Inferior parietal cortex (tissue), 1 donor: Measurements from ENCODE around the gene LMNA.
A peak's percentile ranks its signal among the peaks of the same experiment; 100 is the strongest.

Source experiments
- DNase-seq: peaks from one replicate; pipeline ENCODE4 v3.0.0-alpha.2; 2016; ENCODE audit errors: extremely low spot score

Gene LMNA

DNA sequence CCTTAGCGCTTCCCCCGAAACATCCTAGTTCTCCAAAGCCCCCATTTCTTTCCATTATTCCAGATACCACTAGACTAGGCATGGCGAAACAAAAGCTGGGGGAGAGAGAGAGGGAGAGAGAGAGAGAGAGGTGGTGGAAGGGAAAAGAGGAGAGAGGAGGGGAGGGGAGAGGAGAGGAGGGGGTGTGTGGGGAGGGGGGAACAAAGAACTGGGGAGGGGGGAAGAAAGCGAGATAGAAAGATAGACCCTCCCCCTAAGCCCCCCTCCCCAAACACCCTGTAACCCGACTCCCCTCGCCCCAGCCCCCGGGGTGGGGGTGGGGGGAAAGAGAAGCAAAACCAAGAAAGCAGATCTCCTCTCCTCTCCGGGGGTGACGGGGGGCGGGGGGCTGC is 32.6 kb upstream of the LMNA start:
- no peak for DNase-seq

GRCh38 chr1:156082309-156083091 is 32.0 kb upstream of the LMNA start, which contains the start of gene MEX3A:
MEX3A (minus strand) TSS chr1:156082465; CDS start chr1:156081998, 467 bp downstream.
- DNase-seq: peak; percentile 60

DNA sequence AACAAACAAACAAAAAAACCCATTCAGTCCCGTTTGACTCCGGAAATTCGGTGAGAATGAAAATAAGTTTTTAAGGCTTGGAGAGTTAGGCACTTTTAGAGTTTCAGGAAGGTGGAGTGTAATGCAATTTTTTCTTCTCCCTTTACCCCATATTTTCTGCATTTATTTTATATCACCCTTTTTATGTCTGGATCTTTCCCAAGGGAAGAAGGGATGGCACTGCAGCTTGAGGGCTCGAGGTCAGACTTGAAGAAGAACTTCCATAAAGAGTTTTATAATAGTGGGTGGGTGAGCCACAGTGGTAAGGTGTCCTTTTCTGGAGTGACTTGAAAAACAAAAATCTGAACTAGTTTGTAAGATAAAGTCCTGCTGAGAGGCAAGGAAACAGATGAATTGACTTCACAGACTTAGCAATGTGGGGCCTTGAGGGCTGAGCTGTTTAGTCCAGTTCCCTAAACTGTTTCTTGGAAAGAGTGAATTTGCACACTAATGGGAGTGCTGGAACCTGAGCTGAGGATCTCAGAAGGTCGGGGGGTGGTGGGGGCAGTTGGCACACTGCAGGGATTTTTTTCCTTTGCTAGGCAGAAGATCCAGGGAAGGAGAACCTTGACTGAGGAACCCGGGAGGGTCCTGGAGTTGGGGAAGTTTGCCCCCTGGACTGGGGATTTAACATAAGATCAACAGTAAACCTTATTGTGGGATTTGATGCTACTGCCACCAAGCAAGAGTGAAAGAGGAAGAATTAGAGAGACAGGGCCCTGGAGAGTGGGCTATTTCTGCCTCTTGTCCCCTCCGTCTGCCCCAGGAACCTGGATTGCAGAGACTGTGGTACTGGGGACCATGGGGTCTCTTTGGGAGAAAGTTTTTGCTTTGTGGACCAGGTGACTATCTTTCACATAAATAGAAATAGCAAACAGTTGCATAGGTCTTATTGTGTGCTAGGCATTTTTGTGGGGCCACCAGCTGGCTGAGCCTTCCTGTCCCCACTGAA is 30.4 kb upstream of the LMNA start:
- no peak for DNase-seq

GRCh38 chr1:156086256-156086662 is 28.3 kb upstream of the LMNA start:
- no peak for DNase-seq

DNA sequence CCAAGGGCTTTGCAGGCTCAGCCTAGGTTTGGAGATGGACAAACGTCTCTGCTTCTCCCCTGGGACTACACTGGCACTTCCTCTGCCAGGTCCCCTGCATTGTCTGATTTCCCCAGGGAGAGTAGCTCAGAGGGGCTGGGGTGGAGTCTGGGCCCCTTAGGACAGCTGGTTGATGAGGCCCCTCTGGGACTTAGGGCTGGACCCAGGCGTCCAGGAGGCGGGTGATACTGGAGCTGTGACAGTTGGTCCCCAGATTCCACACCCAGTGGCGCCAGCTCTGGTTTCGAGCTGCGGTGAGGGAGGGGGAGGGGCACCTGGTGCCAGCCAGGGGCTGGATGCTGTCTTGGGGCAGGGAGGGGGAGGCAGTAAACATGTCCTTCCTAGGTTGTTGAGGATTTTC is 24.8 kb upstream of the LMNA start:
- DNase-seq: no peak

DNA sequence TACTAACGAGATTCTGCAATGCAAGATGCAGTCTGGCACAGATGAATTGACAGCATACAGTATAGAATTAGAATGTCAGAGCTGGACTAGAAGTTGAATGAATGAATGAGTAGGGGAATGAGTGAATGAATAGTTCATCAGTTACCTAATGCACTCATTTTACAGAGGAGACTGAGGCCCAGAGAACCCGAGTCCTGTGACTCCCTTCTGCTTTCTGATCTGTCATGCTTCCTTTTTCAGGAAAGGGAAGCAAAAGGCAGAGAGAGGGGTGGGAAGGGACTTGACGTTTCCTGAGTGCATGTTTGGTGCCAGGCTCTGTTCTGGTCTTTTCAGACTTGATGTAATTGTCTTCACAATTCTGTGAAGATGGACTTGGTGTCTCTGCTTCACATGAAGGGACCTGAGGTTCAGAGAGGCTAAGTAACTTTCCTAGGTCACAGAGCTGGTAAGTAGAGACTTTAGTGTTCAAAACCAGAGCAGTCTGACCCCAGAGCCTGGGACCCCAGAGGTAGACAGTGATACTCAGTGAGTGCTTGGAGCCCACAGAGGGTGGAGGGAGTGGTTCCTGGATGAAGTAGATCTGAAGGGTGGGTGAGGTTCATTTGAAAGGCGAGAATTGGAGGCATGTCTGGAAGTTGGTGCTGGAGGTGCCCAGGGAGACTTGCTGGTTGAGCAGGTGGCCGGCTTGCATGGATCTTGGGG is 24.2 kb upstream of the LMNA start:
- DNase-seq: no peak

- DNase-seq: peak; percentile 90
Measured at GRCh38 chr1:156090840-156091188, 23.7 kb upstream of the LMNA start.

DNA sequence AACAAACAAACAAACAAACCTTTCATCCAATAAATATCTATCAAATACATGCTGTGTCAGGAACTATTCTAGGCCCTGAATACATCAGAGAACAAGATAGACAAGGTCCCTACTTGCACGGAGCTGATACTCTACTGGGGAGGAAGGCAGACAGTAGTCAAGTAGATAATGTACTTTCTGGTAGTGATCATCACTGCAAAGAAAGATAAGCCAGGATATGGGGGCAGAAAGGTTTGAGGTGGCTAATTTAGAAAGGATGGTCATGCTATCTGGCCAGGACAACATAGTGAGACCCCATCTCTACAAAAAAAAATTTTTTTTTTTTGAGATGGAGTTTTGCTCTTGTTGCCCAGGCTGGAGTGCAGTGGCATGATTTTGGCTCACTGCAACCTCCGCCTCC is 22.9 kb upstream of the LMNA start:
- DNase-seq: no peak

DNA sequence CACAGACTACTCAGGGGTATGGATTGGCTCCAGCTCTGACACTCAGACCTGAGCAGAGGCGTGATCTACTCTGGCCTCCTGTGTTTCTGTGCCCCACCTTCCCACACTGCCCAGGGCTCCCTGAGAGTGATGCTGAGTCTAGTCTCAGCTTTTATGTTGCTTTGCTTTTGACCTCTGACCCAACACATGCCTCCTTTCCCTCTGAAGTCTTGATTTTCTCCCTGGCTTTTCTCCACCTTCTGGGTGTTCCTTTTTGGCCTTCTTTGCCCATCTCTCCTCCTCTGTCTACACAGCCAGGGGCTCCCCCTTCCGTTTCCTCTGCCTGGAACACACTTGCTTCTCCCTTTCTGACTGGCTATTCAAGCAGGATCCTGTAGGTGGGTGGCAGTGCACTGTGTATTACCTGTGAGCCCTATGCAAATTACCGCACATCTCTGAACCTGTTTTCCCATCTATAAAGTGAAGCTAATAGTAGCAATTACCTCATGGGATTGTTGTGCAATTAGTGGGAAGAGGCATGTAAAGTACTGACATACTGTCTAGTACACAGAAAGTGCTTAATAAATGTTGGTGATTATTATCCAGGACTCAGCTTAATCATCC is 18.5 kb upstream of the LMNA start:
- no peak for DNase-seq

DNA sequence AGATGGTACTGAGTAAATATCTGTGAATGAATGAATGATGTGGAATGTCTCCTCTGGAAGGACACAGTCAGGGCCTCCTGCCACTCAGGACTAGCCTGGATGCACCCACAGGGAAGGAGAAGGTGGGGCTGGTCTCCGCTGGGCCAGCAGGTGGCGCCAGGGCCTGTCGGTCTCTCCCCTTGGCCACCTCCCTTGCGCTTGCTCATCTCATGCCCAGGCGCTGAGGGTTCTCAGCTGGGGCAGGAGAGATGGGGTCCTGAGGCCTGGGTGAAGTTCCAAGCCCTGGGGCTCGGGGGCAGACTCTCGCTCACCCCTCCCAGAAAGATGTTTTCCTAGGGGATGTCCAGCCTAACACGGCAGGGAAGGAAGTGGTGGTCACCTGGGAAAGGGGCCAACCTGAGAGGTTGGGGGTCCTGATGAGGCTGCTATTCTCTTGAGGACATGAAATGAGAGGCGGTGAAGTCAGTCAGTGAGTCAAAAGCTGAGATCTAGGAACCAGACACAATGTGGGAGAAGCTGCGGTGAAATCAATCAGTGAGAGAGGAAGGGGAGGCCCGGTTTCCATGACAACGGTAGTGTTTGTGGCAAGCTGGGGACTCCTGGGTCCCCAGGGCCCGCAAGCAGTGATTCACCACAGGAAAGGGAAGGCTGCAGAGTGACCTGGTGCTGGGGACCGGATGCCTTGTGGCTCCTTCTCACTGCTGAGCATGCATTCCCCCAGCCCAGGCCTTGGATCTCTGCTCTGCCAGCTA is 17.7 kb upstream of the LMNA start:
- DNase-seq: peak; percentile 76

DNA sequence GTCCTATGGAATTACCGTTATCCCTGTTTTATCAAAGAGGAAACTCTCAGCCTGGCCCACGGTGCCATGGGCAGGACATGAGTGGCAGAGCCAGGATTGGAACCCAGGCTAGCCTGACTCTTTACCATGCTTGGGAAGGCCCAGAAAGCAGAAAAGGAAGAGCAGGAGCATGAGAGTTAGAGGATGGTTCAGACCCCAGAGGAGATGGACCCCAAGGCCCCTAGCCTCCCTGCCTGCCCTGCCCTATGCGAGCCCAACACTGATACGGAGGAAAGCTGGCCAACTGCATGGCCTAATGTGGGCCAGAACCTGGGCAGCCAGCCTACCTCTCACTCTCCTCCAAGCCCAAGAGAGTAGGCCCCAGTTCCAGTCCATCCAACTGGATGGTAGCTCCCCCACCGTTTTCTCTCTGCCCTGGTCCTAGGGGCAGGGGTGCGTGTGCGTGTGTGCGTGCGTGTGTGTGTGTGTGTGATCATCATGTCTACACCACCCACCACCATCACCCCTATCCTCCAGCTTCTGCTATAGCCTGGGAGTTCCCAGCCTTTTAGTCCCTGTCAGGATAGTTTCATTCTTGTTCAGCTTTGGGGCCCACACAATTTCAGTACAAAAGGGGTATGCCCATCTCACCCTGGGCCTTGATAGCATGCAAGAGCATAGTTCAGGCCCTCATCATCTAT is 16.9 kb upstream of the LMNA start:
- DNase-seq: no peak

DNA sequence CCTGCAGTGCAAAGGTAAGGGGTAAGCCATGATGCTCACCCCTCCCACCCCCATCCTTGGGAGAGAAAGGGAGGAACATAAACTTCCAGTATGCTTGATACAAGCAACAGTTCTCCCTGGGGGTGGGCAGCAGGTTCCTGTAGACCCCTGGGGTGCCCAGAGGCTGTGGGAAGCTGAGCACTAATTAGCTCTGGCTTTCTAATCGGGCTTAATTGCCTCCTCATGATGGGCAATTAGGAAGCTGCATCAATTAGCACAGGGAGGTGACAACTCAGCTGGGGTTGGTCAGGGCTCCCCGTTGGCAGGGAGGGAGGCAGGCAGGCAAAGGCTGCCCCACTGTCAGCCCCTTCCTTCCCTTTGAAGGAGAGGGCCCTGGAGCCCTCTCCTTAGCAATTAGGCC is 15.7 kb upstream of the LMNA start:
- no peak for DNase-seq

GRCh38 chr1:156099282-156099681 is 15.2 kb upstream of the LMNA start:
- DNase-seq: no peak

DNA sequence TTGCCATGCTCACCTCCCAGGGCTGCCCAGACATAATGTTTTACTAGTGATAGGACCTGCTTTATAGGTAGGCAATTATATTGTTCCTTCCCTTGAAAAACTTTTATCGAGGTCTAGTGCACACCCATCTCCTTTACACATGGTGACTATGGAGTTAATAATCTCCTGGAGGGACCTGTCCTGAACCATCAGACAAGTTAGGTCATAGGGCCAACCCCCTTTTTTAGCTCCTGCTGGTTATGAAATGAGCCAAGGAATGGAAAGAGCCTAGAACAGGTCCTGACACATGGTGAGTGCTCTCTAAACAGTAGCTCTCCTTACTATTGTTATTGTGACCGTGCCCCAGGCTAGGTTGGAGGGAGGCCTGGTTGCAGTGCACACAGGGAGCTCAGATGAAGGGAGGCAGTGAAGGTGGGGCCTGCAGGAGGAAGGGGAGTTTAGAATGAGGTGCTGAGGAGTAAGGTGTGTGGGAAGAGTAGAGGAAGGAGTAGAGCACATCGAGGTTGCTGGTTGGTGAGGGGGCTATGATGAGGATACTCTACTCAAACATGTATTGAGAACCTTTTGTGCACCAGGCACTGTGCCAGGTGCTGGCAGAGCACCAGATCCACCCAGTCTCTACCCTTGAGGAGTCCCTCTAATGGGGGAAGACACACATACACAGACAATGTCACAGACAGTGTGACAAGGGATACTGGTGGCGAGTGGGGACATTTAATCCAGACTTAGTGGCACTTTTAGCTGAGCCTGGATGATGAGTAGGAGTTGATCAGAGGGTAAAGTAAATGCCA is 14.1 kb upstream of the LMNA start:
- DNase-seq: no peak

GRCh38 chr1:156101880-156102279 is 12.6 kb upstream of the LMNA start:
- DNase-seq: no peak

DNA sequence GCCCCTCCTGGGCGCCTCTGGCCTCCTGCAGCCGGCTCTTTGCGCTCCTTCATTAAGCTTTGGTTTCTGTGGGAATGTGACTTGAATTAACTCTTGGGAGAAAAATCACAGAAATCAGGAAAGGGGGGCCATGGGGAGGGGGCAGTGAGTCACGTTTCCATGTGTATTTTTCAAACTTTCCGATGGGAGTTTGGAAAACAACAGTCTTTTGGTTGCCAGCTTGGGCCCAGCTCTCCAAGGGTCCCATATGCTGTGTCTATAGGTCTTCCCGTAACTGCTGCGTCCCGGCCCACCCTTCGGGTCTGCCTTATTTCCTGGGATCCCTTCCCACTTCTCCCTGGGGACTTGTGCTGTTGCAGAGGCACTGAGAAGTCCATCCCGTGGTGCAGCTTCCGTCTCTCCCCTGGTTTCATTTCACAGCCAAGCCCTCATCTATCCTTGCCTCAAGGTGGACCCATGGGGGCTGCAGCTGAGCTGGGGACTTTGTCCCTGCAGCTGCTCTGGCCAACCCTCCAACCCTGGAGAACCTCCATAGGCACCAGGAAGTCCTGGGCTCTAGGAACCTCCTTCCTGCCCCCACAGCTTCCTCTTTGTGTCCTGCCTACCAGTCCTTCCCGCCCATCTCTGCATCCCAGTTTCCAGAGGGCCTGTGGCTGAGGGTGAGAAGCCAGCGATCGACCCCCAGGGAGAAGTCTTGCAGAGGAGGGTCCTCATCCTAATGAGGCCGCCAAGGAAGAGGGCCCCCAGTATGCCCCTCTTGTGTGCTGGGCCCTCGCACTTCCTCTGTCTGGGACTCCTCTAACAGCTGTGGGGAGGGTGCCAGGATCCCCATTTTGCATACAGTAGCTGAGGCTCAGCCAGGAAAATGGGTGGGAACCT is 11.6 kb upstream of the LMNA start:
- no peak for DNase-seq

DNA sequence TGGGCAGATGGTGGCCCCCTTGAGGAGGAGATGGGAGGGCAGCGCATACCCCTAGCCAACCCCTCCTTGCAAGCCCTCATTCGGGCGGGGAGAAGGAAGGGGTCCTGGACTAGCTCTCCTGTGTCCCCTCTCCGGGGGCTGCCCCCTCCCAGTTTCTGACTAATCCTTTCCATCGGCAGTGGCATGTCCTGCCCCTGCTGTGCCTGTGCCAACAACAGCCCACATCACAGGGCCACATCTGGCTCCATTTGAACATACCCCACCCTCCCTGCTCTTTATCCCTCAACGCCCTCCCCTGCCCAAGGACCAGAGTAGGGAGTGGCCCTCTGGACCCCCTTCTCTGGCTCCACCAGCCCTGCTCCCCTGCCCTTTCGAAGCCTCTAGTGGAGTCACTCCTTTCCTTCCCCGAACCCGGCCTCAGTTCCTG is 11.0 kb upstream of the LMNA start:
- no peak for DNase-seq

DNA sequence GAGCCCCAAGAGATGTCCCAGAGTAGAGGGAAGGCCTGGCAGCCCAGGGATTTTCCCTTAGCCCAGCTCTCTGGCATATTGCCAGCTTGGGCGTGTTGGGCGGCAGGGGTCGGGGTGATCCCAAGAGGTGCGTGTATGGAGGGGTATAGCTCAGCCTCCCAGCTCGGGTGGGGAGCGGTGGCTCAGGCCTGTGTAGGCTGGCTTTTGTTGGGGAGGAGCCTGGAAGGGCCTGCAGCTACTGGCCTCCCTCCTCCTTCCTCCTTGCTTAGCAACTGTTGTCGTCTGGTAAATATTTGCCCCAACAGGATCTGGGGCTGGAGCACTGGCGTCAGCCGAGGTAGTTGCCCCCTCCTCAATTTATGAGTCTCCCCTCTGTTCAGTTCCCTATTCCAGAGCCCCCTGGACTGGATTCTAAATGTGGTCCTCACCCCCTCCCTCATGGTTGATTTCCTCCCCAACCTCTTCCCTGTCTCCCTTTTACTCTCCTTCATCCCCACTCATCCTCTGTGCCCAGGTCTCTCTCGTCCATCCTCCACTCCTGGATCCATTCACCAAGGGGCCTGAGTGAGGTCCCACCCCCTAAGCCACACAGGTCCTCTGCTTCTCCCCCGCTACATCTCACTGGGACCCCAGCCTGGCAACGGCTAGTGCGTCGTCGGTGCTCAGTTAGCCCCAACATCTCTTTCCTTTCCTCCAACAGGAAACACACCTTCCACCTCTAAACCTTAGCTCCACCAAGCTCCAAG is 10.3 kb upstream of the LMNA start:
- DNase-seq: no peak
